ENCODE measurements around the gene DENND1A. TPM values are rescaled to one million over a fixed set of nuclear protein-coding genes. Genes with fewer than 3 reads are reported as not detected.

DENND1A gene
- total RNA-seq, 1 donor from 2014 or later, result 18.5 TPM

- no peak overlapping the region for H3K4me3 Mint-ChIP-seq
- H3K36me3 Mint-ChIP-seq (ENCODE audit: low read depth), result no peaks in the 10 kb centered on the region
- no peaks in the 10 kb centered on the region for H3K27me3 Mint-ChIP-seq (ENCODE audit: insufficient read depth)
- DNase-seq (ENCODE audit: low spot score), result no peak
- H3K4me1 Mint-ChIP-seq (ENCODE audit: low read depth), result no peaks in the 10 kb centered on the region
- no peak overlapping the region for H3K27ac Mint-ChIP-seq
- H3K9me3 Mint-ChIP-seq, result no peaks in the 10 kb centered on the region
- intact Hi-C loops (cut with micrococcal nuclease), result no loop called here
Measured at GRCh38 chr9:123490688-123491087, 439.2 kb downstream of the DENND1A start.

GRCh38 chr9:123488722-123489321 lies 441.1 kb downstream of the DENND1A start:
- Mint-ChIP-seq H3K36me3 (ENCODE audit: low read depth) (no peaks in the 10 kb centered on the region), H3K9me3 (no peaks in the 10 kb centered on the region), H3K4me3 (no peak overlapping the region), H3K27me3 (ENCODE audit: insufficient read depth) (no peaks in the 10 kb centered on the region), H3K4me1 (ENCODE audit: low read depth) (no peaks in the 10 kb centered on the region), H3K27ac (no peak overlapping the region)
- DNase-seq (ENCODE audit: low spot score), result no peak
- intact Hi-C loops (cut with micrococcal nuclease), result no loop called here

- Mint-ChIP-seq H3K36me3 (ENCODE audit: low read depth) (no peaks in the 10 kb centered on the region), H3K4me1 (ENCODE audit: low read depth) (no peaks in the 10 kb centered on the region), H3K4me3 (no peak overlapping the region), H3K27me3 (ENCODE audit: insufficient read depth) (no peaks in the 10 kb centered on the region), H3K27ac (no peak overlapping the region), H3K9me3 (no peaks in the 10 kb centered on the region)
- intact Hi-C loops (cut with micrococcal nuclease), result no loop called here
- no peak for DNase-seq (ENCODE audit: low spot score)
Measured at GRCh38 chr9:123487944-123488548, 441.9 kb downstream of the DENND1A start.

GRCh38 chr9:123486431-123486830 lies 443.5 kb downstream of the DENND1A start:
- Mint-ChIP-seq H3K36me3 (ENCODE audit: low read depth) (no peaks in the 10 kb centered on the region), H3K9me3 (no peaks in the 10 kb centered on the region), H3K4me1 (ENCODE audit: low read depth) (no peaks in the 10 kb centered on the region), H3K27me3 (ENCODE audit: insufficient read depth) (no peaks in the 10 kb centered on the region), H3K27ac (no peak overlapping the region), H3K4me3 (no peak overlapping the region)
- DNase-seq (ENCODE audit: low spot score), result no peak
- intact Hi-C loops (cut with micrococcal nuclease), result no loop called here

GRCh38 chr9:123485216-123485615 lies 444.7 kb downstream of the DENND1A start:
- Mint-ChIP-seq H3K4me1 (ENCODE audit: low read depth) (no peaks in the 10 kb centered on the region), H3K27me3 (ENCODE audit: insufficient read depth) (no peaks in the 10 kb centered on the region), H3K36me3 (ENCODE audit: low read depth) (no peaks in the 10 kb centered on the region), H3K27ac (no peak overlapping the region), H3K9me3 (no peaks in the 10 kb centered on the region), H3K4me3 (no peak overlapping the region)
- DNase-seq (ENCODE audit: low spot score), result no peak
- intact Hi-C loops (cut with micrococcal nuclease), result no loop called here

- H3K4me3 Mint-ChIP-seq, result no peak overlapping the region
- no peaks in the 10 kb centered on the region for H3K36me3 Mint-ChIP-seq (ENCODE audit: low read depth)
- no peaks in the 10 kb centered on the region for H3K9me3 Mint-ChIP-seq
- H3K27me3 Mint-ChIP-seq (ENCODE audit: insufficient read depth), result no peaks in the 10 kb centered on the region
- H3K27ac Mint-ChIP-seq, result no peak overlapping the region
- DNase-seq (ENCODE audit: low spot score), result no peak
- no peaks in the 10 kb centered on the region for H3K4me1 Mint-ChIP-seq (ENCODE audit: low read depth)
- intact Hi-C loops (cut with micrococcal nuclease), result no loop called here
Measured at GRCh38 chr9:123484130-123484529, 445.8 kb downstream of the DENND1A start.

GRCh38 chr9:123483191-123483803 lies 446.6 kb downstream of the DENND1A start:
- DNase-seq (ENCODE audit: low spot score), result no peak
- Mint-ChIP-seq H3K27me3 (ENCODE audit: insufficient read depth) (no peaks in the 10 kb centered on the region), H3K9me3 (no peaks in the 10 kb centered on the region), H3K27ac (no peak overlapping the region), H3K4me3 (no peak overlapping the region), H3K36me3 (ENCODE audit: low read depth) (no peaks in the 10 kb centered on the region), H3K4me1 (ENCODE audit: low read depth) (no peaks in the 10 kb centered on the region)
- intact Hi-C loops (cut with micrococcal nuclease), result no loop called here

GRCh38 chr9:123482295-123482968 lies 447.5 kb downstream of the DENND1A start:
- Mint-ChIP-seq H3K36me3 (ENCODE audit: low read depth) (no peaks in the 10 kb centered on the region), H3K27ac (no peak overlapping the region), H3K9me3 (no peaks in the 10 kb centered on the region), H3K27me3 (ENCODE audit: insufficient read depth) (no peaks in the 10 kb centered on the region), H3K4me3 (no peak overlapping the region), H3K4me1 (ENCODE audit: low read depth) (no peaks in the 10 kb centered on the region)
- intact Hi-C loops (cut with micrococcal nuclease), result no loop called here
- no peak for DNase-seq (ENCODE audit: low spot score)

GRCh38 chr9:123481209-123481865 lies 448.6 kb downstream of the DENND1A start:
- H3K27me3 Mint-ChIP-seq (ENCODE audit: insufficient read depth), result no peaks in the 10 kb centered on the region
- no peak for DNase-seq (ENCODE audit: low spot score)
- H3K4me3 Mint-ChIP-seq, result no peak overlapping the region
- no peaks in the 10 kb centered on the region for H3K4me1 Mint-ChIP-seq (ENCODE audit: low read depth)
- intact Hi-C loops (cut with micrococcal nuclease), result no loop called here
- no peak overlapping the region for H3K27ac Mint-ChIP-seq
- no peaks in the 10 kb centered on the region for H3K9me3 Mint-ChIP-seq
- H3K36me3 Mint-ChIP-seq (ENCODE audit: low read depth), result no peaks in the 10 kb centered on the region

- Mint-ChIP-seq H3K4me3 (no peak overlapping the region), H3K9me3 (no peaks in the 10 kb centered on the region), H3K27me3 (ENCODE audit: insufficient read depth) (no peaks in the 10 kb centered on the region), H3K36me3 (ENCODE audit: low read depth) (no peaks in the 10 kb centered on the region), H3K4me1 (ENCODE audit: low read depth) (no peaks in the 10 kb centered on the region), H3K27ac (no peak overlapping the region)
- DNase-seq (ENCODE audit: low spot score), result no peak
- intact Hi-C loops (cut with micrococcal nuclease), result no loop called here
Measured at GRCh38 chr9:123480791-123481190, 449.1 kb downstream of the DENND1A start.

- DNase-seq (ENCODE audit: low spot score), result no peak
- Mint-ChIP-seq H3K9me3 (no peaks in the 10 kb centered on the region), H3K4me1 (ENCODE audit: low read depth) (no peaks in the 10 kb centered on the region), H3K4me3 (no peak overlapping the region), H3K27me3 (ENCODE audit: insufficient read depth) (no peaks in the 10 kb centered on the region), H3K27ac (no peak overlapping the region), H3K36me3 (ENCODE audit: low read depth) (no peaks in the 10 kb centered on the region)
- intact Hi-C loops (cut with micrococcal nuclease), result no loop called here
Measured at GRCh38 chr9:123480096-123480495, 449.8 kb downstream of the DENND1A start.

- no peaks in the 10 kb centered on the region for H3K36me3 Mint-ChIP-seq (ENCODE audit: low read depth)
- intact Hi-C loops (cut with micrococcal nuclease), result no loop called here
- no peak overlapping the region for H3K27ac Mint-ChIP-seq
- no peaks in the 10 kb centered on the region for H3K4me1 Mint-ChIP-seq (ENCODE audit: low read depth)
- DNase-seq (ENCODE audit: low spot score), result no peak
- H3K4me3 Mint-ChIP-seq, result no peak overlapping the region
- H3K9me3 Mint-ChIP-seq, result no peaks in the 10 kb centered on the region
- H3K27me3 Mint-ChIP-seq (ENCODE audit: insufficient read depth), result no peaks in the 10 kb centered on the region
Measured at GRCh38 chr9:123478967-123479602, 450.8 kb downstream of the DENND1A start.

All from activated T-helper 1 cell treated with anti-CD3 and anti-CD28 coated beads, Interleukin-12 subunit alpha, Interleukin-12 subunit beta, Interleukin-2, Interleukin-4 antibody, amounts not matched to agents 30 ng/mL and 10 ng/mL and 1 ng/mL, durations not matched to agents 14 hours and 24 hours and 36 hours (primary cell).